CD1c-positive myeloid dendritic cell (primary cell): Measurements from ENCODE around the gene DYTN.
A peak's percentile ranks its signal among the peaks of the same experiment; 100 is the strongest.

Experiments
- DNase-seq: peaks from one replicate; pipeline ENCODE4 v3.0.0-alpha.2; 2016; ENCODE audit errors: extremely low spot score

The DYTN gene

DNA sequence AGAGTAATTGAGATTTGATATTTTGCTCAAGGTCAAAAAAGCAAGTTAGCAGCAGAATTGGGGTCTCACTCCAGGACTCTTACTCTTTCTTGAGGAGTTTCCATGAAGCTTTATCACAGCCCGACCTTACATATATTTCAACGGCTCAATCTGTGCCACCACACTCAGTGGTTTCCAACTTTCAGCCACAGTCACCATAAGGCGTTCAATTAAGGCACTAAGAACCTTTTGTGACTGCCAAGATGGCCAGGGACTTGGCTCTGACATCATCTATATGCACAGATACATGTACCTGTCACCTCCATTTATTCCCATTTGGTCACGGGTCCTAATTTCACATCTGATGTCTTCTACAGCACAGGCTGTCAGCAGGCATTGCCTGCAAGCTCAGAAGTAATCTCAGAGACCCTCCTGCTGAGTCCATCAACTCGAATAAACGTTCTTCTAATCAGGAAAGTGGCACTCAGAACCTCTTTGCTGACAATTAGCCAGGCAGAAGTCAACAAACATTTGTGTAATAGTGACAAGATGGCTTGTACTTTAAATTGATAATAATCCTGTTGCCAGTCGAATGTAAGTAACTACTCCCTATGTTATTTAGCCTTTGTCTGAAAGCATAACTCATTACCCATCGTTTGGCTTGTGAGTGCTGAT, 16.1 kb downstream of the DYTN start:
- DNase-seq: no peak

DNA sequence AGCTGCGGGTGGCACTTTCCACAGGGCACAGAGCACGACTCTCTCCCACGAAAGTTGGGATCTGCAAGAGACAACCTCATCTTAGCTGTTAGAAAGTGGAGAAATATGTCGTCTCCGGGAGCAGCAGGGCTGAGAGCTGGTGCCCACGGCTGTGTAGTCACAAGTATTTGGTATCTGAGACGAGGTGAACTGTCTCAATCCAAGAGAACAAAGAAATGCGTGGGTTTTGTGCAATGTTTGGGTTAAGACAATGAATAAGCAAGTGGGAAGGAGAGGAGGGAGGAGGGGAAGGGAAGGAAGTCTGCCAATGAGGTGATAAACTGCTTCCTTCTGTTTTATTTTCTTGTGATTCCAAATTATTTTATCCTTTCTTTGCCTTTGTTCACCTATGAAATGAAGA, 18.0 kb downstream of the DYTN start:
- DNase-seq: peak; percentile 46

DNA sequence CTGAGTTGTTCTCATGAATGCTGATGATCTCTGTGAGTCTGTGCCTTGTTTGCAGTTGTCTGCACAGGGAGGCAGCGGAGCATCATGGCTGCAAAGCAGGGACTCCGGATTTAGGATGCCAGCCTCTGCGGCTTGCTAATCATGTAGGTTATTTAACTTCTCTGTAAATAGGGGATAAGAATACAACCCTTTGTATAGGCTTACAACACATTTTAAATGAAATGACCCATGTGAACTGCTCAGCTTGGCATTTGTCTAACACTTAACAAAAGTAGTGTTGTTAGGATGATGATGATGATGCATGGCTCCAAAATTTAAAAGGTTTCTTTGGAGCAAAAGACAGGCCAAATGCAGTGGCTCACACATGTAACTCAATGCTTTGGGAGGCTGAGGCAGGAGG, 19.4 kb downstream of the DYTN start:
- DNase-seq: no peak

DNA sequence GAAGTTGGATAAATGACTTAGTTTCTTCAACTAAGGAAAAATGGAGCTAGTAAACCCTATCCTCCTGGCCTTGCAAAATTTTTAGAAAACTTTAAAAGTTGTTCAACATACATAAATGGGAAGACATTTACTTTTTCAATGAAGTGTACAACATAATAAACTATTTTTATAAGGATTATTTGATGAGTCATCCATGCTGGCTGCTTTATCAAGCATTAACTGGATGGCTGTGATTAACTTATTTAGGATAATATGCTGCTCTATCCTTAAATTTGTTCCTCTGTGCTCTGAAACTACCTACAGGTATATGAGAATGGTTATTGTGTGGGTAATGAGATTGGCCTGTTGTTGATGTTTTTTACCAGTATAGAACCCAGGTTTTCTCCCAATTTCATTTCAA, 21.3 kb downstream of the DYTN start:
- DNase-seq: no peak

DNA sequence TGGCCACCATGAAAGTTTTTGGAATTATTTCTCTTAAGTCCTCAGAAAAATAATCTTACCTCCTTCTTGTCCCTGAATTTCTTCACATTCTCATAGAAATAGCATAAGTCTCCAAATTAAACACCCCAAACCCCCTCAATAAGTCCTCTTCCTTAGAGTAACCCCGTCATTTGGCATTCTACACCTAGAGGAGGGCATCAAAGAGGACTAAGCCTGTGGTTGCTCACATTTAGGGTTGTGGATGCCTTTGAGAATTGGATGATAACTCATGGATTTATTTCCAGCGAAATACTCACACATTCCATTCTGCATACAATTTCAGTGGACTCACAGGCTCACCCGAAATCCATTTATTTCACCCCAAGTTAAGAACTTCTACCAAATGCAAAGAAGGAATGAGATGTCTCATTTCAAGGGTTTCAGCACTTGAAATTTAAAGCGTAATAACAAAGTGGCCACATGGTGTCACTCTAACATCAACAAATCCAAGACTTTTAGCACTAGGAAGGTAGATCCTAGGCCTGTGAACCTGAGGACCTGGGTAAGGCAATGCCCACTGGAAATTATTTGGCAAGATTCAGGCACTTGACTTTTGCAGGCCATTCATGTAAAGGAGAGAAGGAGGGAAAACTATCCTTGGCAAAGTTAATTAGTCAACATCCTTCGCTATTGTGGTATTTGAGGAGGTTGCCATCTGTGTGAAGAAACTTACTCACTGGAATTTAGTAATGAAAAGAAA, 24.6 kb downstream of the DYTN start:
- peak; percentile 72 for DNase-seq

DNA sequence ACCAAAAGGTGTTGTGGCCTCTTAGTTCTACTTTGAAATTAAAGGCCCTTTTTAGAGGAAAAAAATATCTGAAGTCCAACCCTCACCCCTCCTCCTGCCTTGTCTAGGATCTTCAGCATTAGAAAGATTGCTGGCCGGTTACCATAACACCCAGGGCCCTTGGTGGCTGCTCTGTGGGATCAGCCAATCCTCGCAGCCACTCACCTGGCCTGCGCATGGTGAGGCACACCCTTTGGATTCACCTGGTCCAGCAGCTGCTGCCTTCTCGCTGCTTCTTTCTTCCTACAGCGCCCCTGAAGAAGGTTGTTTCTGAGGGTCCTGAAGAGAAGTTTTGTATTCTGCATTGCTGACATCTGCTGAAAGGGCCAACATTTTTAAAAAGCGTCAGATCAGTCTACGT, 25.2 kb downstream of the DYTN start:
- DNase-seq: no peak

DNA sequence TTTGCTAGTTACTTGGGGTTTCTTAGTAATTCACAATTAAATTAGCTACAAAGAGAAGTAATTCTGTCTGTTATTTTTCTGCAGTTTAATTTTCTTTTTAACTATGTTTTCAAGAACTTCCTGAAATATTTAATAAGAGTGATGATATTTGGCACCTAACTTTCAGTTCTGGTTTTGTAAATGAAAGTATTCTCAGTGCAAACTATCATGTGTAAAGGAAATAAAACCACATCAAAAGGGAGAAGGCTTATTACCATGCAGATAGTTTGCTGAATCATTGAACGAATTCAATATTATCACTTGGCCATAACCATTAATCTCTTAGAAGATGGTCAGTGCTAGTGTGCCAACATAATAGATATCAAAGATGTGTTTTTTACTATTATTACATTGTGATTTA, 29.2 kb downstream of the DYTN start:
- no peak for DNase-seq

DNA sequence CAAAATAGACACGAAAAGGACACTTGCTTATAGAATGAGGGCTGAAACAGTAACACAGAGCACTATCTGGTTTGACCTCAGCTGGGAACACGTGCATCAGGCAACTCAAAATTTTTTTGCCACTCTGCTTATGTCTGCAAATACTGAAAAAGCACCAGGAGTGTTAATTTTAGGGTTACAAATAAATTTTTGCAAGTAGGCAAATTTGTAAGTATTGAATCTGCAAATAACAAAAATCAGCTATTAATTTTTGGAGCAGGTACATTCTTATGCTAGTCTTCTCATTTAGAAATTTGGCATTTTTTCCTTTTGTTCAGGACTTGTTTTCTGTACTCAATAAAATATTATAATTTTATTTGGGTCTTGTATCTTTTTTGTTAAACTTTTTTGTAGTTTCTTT, 29.7 kb downstream of the DYTN start:
- DNase-seq: no peak

DNA sequence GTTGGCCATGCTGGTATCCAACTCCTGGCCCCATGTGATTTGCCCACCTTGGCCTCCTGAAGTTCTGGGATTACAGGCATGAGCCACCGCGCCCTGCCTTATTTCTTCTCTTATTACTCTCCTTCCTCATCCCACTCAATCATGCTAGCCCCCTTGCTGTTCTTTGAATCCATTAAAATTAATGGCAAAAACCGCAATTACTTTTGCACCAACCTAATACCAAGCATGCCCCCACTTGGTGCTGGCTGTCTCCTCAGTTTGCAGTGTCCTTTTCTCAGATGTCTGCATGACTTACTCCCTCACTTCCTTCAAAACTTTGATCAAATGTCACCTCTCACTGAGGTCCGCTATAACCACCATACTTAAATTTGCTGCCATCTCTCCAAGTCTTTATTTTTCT, 34.6 kb downstream of the DYTN start:
- no peak for DNase-seq

DNA sequence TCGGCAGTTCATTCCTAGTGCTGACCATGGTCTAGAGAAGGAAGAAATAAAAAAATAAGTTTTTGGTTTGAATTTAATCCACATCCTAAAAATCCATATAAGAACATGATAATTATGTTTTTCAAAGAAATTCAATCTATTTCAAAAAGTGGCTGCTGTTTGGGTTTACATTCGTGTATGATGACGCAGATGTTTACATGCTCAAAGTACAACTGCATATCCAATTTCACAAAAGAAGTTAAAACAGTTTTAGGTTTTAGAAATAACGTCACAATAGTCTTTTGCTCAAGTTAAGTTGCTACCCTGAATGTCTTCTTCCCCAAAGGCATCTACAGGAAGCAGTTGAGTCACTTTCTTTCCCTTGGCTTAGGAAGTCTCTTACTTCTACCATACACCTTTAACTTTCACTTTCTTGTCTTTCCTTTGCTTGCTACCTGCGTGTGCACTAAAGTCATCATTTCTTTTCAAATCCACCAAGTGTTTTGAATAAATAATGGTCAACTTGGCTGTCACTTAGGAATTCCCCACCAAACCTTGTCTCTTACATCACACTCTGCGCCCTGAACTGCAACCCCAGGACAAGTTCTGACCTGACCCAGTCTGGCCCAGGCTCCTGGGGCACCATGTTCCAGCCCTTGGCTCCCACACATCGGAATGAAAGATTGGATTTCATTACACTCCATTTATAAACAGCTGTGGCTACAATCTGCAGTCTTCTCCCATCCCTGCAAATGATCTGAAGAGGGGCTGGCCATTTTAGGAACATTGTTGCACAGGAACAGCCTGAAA, 47.5 kb downstream of the DYTN start:
- no peak for DNase-seq

DNA sequence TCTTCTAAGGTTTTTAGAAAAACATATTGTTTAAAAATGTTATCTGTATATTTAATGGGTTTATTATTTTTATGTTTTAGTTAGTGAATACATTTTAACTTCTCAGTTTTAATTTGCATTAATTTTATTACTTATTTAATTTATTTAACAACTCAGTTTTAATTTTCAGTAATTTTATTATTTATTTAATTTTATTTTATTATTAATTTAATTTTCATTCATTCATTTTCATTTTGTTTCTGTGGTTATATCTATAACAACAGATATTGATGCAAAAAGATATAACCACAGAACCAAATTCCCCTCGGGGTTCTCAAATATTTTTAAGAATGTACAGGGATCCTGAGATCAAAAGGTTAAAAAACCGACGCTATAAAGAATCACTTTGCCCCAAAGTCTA, 52.9 kb downstream of the DYTN start:
- DNase-seq: no peak

DNA sequence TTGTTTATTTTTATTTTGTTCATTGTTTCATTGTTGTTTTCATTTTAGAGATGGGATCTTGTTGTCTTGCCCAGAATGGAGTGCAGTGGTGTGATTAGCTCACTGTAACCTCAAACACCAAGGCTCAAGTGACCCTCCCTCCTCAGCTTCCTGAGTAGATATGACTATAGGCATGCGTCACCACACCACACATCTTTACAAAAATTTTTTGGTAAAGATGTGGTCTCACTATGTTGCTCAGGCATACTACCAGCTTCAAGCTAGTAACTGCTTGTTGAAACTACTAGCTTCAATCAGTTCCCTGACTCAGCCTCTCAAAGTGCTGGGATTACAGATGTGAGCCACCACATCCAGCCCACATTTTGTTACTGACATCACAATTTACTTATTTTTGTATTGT, 61.1 kb downstream of the DYTN start:
- DNase-seq: no peak

DNA sequence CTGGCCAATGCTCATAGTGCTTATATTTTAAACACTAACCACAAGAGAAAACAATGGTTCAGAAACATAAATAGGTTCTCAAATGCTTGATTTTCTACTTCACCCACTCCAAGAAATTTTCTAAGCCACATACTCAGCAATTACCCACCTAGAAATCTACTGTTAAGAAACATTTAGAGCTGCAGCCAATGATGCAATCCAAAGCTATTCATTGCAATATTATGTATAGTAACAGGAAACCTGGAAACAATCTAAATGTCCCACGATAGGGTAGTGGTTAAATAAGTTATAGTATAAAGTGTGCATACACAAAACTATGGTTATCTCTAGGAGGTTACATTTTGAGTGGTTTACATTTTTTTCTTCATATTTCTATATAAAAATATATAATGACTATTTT, 70.2 kb downstream of the DYTN start:
- DNase-seq: no peak

DNA sequence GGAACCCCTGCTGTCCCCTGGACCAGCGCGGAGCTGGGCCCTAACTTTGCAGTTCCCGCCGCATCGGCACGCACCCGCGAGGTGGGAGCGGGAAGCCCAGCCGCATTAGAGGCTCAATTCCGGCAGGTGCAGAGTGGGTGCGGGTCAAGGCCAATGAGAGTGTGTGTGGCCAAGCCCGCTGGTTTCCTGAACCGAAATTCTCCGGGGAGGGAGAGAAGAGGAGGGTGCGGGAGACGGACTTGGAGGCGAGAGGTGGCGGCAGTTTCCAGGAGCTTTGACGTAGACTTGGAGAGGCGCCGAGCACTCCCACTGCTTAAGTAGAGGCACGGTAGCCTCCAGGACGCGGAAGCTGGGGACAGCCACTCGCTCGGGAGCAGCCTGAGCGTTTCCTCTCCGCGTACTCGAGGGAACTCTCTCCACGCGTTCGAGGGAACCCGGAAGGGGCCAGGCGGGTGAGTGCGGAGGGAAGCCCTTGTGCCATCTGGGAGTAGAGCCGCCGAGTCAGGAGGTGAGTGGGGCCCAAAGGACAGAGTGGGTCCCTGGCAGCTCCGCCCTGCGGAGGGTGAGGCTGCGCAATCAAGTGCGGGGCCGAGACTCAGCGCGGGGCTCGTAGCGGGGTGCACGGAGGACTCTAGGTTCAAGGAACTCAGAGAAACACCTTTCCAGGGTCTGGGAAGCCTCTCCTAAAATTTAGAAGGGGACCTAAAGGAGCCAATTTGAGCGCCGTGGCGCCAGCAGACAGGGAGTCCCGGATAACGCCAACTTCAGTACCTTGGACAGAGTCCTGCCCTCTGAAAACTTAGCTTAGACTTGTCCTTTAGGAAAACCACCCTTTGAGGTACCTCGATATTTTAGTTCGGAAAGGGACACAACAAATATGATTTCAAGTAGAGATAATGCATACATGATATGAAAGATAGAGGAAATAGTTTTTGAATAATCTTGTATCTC, 75.8 kb downstream of the DYTN start, which contains the start of gene FAM237A:
Gene FAM237A, plus strand, starts transcription at position 413 of the 951 bp plus-strand sequence. CDS start 1,750 bp downstream, outside the sequence.
- peak; percentile 15 for DNase-seq

DNA sequence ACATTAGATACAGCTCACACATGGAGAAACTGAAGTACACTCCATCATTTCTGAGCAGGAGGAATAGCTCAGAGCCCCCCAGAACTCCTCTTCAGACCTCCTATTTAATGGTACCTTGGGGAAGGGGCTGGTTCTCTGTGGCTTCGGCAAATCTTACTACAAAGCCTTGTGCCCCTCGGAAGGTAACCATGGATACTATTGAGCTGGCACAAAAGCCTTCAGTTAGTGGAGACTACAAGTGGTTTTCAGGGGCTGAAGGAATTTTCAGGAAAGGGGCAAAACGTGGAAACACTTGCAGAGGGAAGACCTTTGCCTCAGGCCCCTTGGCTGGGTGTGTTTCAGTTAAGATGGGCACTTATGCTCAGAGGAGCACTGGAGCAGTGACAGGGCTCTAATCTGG, 77.0 kb downstream of the DYTN start:
- DNase-seq: no peak

DNA sequence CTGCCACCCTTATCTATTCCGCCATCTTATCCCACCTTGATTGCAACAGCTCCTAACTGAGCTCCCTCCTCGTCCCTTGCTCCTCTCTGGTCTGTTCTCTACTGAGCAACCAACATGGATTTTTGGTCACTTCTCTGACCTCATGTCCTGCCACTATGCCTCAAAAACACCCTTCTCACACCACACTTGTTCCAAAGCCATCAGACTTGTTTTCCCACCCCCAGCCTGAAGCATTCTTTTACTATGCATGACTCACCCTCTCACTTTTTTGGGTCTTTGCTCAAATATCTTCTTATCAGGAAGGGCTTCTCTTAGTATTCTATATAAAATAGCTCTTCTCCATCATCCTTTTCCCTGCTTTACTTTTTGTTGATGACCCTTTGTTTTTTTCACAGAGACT, 78.6 kb downstream of the DYTN start:
- DNase-seq: no peak

DNA sequence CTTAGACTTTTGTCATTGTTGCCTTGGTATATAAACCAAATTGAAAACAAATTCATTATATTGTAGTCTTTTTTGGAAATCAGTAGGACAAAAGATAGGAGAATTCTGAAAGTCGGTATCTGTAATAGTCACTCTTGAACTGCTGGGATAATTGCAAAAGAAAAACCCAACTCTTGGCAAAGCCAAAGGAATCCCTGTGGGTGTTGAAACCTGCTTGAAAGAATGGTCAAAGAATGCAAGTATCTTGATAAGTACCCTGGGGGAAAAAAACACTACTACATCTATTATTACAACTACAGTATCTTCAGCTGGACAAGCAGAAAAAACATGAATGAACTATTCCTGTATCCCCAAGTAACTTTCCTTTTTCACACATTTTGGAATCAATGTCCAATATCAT, 83.2 kb downstream of the DYTN start:
- no peak for DNase-seq

DNA sequence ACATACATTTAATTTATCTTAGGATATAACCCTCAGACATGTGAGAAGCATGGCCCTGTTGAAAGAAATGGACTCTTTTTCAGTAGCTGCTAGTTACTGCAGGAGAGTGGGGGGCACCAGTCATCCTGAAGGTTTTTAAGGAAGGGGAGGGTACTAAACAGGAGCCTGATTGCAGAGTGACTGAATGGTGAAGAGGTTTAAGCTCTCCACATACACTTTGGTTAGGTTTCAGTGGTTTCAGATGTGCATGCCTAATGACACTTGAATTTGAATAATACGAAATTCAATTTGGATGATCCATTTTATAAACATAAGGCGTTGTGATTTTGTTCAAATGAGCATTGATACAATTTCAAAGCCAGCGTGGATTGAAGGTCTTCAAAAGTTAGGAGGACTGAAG, 86.9 kb downstream of the DYTN start:
- no peak for DNase-seq

DNA sequence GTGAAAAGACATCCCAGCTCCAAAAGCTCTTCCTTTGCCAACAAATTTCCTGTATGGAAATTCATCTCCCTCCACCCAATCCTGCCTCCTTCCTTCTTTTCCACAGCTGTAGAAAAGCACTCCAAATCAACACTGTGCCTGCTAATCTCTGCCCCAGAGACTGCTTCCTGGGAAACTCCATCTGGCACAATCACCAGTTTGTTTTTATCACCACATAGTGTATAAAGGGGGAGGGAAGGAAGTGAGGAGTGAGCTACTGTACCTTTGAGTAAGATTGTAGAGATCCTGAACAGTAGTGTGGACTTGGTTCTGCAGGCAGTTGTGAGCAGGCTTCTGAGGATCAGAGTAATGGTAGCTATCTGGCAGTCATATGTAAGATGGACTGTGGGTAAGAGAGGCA, 90.6 kb downstream of the DYTN start:
- no peak for DNase-seq

DNA sequence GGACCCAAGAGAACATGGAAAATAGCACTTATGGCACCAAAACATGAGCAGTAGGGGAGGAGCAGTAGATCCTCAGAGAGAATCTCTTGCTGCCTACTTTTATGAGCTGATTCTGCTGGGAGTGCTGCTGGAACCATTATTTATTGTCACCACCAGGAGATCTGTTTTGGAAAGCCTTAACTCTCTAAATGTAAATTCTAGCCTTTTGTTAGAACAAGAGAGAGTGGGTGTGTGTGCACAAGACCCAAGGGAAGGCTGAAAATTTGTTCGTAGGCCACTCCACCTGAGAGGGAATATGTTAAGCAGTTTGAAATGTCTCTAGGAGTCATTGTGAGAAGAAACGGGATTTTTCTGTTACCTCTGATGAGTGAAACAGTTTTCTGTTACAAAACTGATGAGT, 92.1 kb downstream of the DYTN start:
- no peak for DNase-seq

DNA sequence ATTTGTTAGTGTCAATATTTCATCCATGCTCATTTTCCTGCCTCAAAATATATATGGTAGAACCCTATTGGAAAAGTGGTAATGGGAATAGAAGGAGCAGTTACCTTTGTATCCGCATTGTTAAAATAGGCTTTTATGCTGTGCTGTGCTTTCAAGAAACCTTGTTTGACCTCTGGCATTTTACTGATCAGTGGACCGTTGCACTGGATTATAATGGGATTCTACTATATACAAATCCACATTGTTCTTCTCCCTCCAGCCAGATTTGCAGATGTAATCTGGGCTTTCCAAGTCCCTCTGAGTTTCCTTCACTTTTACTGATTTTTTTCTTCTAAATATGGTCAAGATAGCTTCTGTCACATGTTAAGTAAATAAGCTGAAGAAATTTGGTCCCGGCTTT, 99.2 kb downstream of the DYTN start:
- DNase-seq: no peak

DNA sequence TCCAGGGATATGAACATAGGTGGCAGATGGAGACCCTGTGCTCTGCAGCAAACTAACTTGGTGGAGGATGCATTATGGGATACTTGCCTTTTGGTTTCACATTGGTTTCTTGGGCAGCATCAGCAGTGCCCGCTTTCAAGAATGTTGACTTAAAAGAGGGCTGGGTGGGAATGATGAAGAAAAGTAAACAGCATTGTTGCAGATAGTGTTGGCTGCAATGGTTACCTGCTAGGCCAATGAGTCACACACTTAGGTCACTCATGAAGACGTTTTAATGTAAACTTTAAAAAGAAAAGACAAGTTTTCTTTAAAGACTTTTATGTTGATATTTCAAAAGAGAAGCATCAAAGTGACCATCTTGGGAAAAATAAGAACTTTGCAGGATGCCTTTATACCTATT, 102.0 kb downstream of the DYTN start:
- DNase-seq: no peak
